CD4-positive, alpha-beta T cell treated with Interleukin-15 for 4 hours (primary cell): ENCODE results near the gene SUGP2.
"Not testable (repeated sequence)": the region's sequence is repeated elsewhere in the genome, so short reads cannot be mapped to it uniquely, and the experiment has no call there.

Experiments
- DNase-seq: peaks from one replicate; pipeline ENCODE4 v3.0.0-alpha.2; 2020; ENCODE audit warnings: low spot score

SUGP2 gene

DNA sequence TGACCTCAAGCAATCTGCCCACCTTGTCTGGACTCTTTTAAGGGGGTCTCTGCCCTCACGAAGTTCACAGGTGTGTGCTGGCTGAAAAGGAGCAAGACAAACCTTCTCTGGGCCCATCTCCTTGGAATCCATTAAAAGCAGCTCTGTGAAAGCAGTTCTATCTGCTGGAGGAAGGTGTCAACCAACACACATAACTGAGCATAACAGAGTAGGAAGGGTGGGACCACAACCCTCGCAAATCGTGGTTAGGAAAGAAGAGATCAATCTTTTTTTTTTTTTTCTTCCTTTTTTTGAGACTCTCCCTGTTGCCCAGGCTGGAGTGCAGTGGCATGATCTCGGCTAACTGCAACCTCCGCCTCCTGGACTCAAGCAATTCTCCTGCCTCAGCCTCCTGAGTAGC is 1.4 kb downstream of the SUGP2 start:
- DNase-seq, result no peak

DNA sequence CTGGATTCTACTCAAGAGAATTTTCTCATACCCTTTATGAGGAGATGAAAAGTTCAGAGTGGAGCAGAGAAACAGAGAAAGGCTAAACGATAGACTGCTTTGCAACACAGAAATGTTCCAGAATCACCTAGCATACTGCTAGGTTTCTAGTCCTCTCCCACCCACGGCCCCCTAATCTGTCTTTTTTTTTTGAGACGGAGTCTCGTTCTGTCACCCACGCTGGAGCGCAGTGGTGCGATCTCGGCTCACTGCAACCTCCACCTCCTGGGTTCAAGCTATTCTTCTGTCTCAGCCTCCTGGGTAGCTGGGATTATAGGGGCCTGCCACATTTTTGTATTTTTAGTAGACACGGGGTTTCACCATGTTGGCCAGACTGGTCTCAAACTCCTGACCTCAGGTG is 4.8 kb downstream of the SUGP2 start:
- DNase-seq, result no peak

DNA sequence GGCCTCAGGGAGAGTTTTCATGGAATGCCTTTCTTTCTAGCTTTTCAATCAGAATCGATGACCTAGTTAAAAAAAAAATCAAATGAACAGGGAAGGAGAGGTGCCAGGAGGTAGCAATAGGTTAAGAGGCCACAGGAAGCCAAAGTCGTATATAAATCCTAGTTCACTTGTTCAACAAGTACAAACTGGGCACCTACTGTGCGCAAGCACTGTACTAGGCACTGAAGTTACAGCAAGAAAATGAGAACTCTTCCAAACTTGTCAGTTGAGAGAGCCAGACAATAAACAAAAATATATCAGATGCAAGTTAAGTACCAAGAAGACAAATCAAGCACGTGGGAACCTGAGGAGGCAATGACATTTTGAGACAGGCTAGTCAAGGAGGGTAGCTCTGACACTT is 6.1 kb downstream of the SUGP2 start:
- no peak for DNase-seq

DNA sequence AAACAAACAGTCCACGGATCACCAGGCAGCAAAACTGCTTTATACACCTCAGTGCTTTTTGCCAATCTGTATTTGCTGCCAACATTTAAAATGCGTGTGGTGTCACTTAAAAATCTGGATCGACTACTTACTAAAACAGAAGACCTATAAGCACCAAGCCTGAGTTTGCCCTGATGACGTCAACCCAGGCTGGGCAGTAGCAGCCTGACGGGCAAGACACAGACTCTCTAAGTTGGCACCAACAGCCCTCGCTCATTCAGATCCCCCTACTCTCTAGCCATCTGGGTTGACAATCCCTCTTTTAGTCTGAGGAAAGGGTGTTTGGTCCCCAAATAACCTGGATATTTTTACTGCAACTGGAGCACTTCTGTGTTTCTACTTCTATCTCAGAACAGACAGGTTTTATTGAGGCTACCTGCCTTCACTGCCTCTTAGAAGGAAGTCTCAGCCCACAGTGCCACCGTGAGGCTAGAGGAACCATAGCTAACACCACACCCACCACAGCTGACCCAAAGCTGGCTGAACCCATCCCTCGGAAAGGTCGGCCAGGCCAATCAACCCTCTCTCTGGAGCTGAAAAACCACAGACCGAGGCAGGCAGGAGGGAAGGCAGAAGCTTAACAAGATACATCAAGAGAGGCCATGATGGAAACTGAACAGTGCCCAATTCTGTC is 6.9 kb downstream of the SUGP2 start:
- DNase-seq, result no peak

DNA sequence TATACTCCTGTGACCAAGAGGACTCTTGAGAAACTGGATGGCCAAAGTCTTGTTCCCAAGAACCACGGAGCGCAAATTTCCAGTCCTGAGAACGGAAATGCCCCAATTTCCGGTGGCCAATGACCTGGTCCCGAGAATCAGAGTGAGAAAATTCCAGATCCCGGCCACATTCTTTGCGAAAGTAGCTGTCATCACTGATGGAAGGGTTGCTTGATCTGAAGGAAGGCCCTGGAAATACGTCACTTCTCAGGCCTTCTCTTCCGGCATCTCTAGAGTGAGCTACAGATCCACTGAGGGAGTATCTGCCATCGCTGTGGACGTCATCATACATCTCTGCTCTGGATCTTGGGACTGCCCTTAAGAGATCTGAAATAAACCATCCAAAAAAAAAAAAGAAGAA is 7.5 kb downstream of the SUGP2 start:
- no peak for DNase-seq

DNA sequence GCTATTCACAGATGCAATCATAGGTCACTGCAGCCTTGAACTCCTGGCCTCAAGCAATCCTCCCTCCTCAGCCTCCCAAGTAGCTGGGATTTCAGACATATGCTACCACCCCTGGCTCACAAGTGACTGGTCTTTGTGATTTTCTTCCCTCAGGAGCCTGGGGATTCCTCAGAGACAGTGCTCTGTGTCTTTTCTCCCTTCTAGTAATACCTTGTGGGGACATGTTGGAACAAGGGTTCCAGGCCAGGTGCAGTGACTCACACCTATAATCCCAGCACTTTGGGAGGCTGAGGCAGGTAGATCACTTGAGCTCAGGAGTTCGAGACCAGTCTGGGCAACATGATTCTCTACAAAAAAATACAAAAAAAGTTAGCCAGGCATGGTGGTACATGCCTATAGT is 9.9 kb downstream of the SUGP2 start:
- DNase-seq, result not testable (repeated sequence)

DNA sequence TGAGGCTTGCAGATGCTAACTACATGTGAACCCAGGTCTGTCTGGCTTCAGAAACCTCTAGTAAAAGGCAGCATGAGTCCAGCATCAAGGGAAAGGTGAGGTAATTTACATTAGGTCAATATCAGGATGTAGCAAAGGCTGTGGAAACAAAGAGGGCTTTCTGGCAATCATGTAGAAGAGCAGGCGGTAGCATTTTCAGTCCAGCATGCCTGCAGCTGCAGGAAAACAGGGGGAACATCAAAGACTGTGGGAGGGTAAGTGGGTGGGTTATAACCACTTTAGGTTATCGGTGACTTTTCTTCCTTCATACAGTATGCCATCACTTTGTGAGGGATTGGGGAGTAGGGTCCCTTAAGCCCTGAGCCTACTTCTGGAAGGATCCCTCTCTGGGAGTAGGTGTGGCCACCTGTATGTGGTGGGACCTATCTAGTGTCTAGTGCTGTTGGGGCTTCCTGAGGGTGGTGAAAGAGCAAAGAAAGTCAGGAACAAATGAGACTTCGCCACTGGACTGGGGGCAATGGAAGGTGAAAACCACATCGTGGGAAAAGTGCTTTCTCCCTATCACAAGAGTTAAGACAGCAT is 10.8 kb downstream of the SUGP2 start:
- no peak for DNase-seq

DNA sequence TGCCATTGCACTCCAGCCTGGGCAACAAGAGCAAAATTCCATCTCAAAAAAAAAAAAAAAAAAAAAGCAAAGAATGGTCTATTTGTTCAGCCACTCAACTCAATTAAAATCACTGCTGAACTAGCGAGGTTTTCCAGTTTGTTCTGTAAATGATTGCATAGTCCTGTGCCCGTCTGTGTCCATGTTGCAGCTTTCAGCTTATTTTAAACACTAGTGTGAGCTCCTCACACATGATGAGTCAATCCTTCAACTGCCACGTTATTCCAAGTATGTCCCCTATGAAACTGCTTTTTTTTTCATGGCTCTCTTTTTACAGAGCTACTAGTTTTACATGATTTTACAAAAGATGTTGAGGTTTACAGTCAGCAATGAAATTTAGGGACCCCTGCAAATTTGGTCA is 12.2 kb downstream of the SUGP2 start:
- no peak for DNase-seq

DNA sequence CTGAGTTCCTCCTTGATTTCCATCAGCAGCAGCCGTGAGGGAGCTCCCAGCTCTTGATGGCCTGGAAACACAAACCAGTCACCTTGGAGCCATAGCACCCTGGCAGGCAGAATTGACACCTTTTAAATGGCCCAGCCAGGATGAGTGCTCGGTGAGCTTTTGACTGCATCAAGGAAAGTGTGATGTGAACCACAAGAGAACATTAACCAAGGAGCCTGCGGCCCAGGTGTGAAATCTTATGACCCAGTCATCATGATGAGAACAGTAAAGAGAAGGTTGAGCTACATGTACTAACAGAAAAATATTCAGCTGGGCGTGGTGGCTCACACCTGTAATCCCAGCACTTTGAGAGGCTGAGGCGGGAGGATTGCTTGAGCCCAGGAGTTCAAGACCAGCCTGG is 22.8 kb downstream of the SUGP2 start:
- DNase-seq, result no peak

DNA sequence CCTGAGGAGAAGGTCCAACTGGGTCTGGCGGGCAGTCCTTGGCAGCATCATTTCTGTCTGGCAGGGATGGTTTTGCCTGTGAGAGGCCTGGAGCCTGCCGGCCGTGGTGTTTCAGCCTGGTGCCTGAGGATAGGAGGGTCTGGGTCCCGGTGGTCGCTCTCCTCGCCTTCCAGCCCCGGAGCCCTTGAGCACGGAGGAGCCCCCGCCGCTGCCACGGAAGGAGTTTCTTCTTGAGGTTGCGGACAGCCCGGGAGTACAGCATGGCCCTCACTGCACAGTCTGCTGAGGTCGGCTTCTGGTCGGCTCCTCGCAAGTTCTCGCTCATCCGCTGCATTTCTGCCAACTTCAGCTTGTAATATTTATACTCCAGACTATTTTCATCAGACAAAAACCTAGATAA is 23.4 kb downstream of the SUGP2 start:
- DNase-seq, result no peak

DNA sequence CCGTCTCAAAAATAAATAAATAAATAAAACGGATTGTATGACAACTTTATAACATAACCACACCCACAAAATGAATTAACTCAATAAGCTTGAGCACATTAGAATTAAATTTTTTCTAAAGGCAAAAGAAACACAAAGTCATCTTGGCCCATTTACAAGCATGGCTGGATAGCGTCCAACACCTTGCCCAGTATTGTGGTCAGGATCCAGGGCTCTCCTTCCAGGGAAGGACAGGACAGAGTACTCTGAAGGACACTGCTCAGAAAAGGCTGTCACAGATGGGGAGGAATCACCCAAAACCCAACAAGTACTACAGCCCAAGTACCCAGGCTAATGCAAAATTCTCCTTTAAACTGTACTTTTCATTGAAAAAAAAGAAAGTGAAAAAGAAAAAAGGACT is 27.1 kb downstream of the SUGP2 start:
- no peak for DNase-seq

DNA sequence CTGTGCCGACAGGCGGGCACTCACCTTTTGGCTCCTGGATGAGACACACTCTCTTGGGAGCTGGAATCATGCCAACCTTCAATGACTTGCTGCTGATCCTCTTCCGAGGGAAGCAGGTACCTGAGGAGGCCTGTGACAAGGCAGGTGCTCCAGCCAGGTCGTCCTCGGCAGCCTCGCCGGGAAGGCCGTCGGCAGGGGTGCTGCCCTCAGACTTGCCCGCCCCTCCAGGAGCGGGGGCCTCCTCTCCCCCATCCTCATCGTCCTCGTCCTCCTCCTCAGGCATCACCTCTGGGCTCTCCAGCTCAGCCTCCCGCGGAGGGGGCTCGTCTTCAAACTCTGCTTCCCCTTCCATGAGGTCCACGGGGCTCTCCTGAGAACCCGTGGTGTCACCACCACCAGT is 29.2 kb downstream of the SUGP2 start:
- no peak for DNase-seq

DNA sequence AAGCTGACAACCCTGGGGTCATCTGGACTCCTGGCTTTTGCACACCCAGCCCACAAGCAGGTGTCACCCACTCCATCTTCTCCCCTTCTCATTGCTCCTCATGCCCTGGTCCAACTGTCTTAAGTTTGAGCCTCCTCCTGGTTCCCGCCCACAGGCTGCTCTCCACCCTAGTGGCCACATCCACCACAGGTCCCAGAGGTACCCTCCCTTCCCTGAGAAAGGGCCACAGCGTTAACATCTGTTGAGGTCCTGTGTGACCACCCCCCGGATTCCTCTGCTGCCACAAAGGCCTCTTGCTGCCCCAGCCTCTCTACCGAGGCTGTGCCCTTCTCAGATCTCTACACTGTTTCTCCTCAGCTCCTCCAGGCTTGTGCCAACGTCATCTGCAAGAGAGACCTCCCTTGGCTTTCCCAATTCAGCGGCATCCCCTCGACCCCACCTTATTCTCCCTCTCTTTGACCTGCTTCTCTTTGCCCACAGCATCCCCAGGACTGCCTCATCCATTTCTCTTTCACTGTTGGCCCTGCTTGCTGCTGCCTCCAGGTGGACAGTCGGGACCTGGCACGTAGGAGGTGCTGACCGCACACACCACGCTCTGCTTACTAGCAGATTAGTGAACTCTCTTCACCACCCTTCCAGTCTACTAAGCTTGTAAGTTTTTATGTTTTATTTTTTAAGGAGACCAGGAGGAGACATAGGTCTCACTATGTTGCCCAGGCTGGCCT is 33.3 kb downstream of the SUGP2 start:
- DNase-seq, result no peak

DNA sequence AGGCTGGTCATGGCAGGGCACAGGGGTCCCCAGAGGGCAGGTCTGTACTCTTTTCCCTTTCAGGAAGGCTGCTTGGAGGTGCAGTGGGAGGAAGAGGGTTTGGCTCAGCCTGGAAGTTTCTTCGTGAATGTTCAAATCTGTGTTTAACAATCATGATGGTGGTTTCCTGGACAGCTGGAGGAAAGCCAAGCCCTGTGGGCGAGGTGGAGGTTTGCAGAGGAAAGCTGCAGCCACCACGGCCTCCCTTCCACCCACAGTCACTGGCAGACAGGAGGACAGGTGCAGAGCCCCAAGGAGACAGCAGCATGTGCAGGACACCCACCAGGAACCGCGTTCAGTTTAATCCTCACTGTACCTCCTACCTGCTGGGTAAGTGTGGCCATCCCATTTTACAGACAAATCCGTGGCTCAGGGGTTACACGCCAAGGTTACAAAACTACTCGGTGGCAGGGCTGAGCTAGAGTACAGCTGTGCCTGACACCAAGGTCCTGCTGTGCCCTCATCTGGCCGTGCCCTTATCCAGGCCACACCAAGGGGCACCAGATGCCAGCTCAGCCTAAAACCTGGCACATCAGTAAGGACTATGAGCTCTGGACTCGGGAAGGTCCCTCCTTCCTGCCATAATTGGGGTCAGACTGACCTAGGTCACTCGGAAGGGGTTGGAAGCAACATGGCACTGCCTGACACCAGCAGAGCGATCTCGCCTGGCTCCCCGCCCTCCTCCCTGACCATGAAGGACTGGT is 34.1 kb downstream of the SUGP2 start:
- no peak for DNase-seq

DNA sequence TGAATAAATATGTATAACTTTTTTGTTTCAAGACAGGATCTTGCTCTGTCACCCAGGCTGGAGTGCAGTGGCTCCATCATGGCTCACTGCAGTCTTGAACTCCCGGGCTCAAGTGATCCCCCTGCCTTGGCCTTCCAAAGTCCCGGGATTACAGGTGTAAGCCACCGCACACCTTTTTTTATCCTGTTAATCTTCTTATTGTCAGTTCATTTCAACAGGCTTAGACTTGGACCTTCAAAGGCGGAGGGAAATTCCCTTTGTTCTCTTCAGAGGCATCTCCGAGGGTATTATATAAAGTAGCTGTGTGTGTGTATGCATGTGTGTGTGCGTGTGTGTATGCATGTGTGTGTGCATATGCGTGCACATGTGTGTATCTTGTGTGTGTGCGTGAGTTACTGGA is 35.0 kb downstream of the SUGP2 start:
- DNase-seq, result no peak

DNA sequence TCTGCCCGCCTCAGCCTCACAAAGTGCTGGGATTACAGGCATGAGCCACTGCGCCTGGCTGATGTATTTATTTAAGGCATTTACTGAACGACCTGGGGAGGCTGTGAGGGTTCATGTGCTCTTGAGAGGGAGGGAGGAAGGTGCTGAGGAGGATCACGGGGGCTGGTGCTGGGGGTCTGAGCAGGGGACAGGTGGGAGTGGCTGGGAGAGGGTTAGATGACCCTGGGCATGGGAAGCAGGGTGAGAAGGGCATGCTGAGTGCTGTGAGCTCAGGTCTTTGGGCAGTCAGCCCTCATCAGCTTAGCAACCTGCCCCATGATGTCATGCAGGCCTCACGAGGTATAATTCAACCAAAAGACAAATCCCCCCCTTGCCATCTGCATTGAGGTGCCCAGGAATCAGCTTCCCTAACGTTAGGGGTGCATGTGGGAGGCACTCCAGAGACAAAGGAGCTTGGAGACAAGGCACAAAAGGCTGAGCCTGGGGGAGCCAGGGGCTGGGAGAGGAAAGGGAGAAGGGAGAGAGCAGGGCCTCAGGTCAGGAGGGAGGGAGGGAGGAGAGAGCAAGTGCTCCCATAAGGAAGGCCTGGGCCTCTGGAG is 36.4 kb downstream of the SUGP2 start:
- DNase-seq, result no peak

DNA sequence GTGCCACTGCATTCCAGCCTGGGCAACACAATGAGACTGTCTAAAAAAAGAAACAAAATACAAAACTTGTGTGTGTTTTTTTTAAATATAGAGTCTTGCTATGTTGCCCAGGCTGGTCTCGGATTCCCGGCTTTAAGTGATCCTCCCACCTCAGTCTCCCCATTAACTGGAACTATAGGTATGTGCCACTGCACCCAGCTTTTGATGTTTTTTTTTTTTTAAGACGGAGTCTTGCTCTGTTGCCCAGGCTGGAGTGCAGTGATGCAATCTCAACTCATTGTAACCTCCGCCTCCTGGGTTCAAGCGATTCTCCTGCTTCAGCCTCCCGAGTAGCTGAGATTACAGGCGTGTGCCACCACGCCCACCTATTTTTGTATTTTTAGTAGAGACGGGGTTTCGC is 37.0 kb downstream of the SUGP2 start:
- DNase-seq, result no peak

DNA sequence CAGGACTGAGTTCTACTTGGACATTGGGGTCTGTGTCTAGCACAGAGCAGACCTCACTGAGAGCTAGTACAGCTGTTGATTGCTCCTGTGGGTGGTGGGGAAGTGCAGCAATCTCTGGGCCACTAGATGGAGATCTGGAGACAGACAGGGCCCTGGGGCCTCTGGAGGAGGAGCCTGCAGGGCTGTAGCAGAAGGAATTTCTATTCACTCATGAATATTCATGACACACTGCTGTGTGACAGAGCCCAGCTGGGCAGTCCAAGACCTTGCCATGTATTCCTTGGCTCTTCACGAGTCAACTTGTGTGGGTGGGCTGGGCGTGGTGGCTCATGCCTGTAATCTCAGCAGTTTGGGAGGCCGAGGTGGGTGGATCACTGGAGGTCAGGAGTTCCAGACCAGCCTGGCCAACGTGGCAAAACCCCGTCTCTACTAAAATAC is 37.5 kb downstream of the SUGP2 start:
- no peak for DNase-seq

DNA sequence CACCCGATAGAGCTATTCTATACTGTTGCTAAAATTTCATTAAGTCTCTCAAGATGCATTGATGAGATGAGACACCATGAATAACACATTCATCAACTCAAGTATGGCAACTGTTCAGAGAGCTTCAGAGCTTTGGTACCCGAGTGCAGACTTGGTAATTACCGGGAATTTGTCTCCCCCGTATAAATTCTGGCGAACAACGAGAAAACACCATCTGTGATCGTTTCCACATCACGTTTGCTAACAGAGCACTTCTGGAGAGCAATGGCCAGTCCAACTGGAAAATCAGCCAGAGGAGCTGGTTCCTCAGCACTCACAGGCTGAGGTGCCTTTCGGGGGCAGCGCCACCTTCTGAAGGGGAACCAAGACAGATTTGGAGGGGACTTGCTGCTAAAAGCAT is 40.2 kb downstream of the SUGP2 start:
- DNase-seq, result no peak

DNA sequence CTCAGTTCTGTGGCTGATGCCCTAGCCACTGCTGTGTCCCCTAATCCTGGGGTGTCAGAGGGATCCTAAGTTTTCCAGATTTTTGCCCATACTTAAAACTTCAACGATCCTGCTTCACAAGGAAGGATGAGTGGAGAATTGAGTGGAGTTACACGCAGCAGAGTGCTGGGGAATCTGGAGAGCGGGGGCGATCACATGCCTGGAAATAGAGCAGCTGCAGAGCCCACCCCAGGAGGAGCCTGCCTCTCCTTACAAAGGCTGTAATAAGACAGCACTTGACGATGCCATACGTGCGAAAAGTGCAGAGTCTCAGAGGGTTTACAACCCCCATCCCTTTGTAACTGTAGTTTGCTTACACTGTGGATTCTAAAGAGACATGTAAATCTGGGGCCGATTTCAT is 40.6 kb downstream of the SUGP2 start:
- no peak for DNase-seq

DNA sequence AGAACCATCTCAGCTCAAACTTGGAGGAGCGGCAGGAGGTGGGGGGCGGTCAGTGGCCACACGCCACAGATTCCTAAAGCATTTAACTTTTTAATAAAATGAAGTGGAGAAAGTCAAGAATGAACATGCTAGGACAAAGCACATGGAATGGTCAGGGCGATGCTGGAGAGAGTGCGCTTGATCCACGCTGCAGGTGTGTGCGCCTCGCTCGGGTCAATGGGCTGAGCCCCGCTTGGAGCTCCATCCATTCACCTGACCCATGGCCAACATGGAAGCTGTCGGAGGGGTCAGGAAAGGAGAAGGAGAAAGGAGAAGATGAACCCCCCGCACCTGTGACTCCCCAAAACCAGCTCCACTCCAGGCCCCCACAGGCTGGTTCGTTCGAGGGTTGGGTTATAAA is 41.8 kb downstream of the SUGP2 start:
- DNase-seq, result no peak

DNA sequence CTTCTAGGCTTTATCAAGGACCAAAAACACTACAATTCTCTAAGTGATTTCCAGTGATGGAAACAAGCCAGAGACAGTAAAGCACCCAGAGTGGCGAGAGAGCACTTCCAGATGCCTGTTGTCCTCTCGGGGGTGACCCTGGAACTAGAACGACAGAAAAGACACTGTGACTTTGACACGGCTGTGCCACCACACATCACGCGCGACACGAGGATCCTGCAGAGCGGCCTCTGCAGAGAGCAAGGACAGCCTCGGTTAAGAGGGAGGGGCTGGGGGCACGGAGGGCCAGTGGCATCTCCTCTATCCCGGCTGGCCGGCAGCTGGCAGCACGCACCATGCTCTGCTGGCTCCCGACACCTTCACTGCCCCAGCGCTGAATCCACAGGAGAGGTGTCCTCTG is 42.3 kb downstream of the SUGP2 start:
- DNase-seq, result no peak
